Loucy (cell line): ENCODE data around the gene FAM151A.

Source experiments
- EZH2phosphoT487 ChIP-seq: fragments of 200-600 bp; IDR thresholded peaks from 2 replicates; pipeline ENCODE4 v1.6.1; 2018; ENCODE audit warnings: antibody characterized with exemption, mild to moderate bottlenecking, moderate library complexity, borderline replicate concordance
- TF ChIP-seq, protein P1 (sequence below): fragments of 200-600 bp; sonication (generic); conservative IDR thresholded peaks from 2 replicates; pipeline ENCODE4 v1.5.1; 2014; ENCODE audit warnings: mild to moderate bottlenecking, antibody characterized with exemption, low read length

DNA sequence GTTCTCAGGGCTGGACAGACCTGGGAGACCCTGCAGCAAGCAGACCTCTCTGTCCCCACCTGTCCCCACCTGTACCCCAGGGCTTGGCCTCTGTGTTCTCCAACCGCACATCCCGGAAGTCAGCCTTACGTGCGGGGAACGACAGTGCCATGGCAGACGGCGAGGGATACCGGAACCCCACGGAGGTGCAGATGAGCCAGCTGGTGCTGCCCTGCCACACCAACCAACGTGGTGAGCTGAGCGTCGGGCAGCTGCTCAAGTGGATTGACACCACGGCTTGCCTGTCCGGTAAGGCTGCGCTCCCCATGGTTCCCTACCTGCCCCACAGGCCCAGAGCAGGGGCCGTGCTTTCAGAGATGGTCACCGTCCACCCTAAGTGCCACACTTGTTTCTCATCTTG lies 38.8 kb downstream of the FAM151A start:
- TF ChIP-seq, protein P1, sequence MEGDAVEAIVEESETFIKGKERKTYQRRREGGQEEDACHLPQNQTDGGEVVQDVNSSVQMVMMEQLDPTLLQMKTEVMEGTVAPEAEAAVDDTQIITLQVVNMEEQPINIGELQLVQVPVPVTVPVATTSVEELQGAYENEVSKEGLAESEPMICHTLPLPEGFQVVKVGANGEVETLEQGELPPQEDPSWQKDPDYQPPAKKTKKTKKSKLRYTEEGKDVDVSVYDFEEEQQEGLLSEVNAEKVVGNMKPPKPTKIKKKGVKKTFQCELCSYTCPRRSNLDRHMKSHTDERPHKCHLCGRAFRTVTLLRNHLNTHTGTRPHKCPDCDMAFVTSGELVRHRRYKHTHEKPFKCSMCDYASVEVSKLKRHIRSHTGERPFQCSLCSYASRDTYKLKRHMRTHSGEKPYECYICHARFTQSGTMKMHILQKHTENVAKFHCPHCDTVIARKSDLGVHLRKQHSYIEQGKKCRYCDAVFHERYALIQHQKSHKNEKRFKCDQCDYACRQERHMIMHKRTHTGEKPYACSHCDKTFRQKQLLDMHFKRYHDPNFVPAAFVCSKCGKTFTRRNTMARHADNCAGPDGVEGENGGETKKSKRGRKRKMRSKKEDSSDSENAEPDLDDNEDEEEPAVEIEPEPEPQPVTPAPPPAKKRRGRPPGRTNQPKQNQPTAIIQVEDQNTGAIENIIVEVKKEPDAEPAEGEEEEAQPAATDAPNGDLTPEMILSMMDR, result no peak
- no peak for TF ChIP-seq EZH2phosphoT487
